IPS DF 4.7 (cell line): ENCODE data around the gene NEURL4.
"Not testable (repeated sequence)": the region's sequence is repeated elsewhere in the genome, so short reads cannot be mapped to it uniquely, and the experiment has no call there.

Experiments
- DNase-seq: peaks from one replicate; pipeline ENCODE4 v3.0.0-alpha.2; 2013; ENCODE audit warnings: low spot score; ENCODE audit errors: extremely low read depth

The NEURL4 gene

DNA sequence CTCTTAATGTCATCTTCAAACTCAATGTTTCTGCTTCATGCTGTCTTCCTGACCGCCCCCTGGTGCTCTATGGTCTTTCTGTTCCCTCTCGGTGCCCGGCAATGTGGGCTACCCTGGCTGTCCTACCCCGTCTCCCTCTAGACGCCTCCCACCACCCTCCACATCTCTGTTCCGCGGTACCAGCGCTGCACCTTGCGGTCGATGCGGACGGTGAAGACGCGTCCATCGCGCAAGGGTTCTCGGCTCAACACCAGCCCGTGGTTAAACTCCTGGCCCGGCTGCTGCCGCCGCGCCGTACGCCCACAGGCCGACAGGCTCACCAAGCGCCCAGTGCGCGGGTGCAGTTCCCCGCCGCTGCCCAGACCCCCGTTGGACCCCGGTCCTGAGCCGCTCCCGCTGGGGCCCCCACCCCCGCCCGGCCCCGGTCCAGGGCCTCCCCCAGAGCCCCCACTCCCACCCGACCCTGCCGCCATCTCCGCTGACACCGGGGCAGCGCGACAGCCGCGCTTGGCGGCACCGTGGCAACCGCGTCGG lies at the start of gene NEURL4:
NEURL4 (minus strand) TSS at position 496 of the 534 bp plus-strand sequence; CDS start at position 473, 23 bp downstream.
- DNase-seq: no peak

DNA sequence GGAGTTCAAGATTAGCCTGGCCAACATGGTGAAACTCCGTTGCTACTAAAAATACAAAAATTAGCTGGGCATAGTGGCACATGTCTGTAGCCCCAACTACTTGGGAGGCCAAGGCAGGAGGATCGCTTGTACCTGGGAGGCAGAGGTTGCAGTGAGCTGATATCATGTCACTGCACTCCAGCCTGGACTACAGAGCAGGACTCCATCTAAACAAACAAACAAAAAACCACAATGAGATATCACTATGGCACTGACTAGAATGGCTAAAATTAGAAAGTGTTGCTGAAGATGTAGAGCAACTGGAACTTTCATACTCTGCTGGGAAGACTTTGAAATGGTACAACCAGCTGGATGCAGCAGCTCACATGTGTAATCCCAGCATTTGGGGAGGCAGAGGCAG lies 45.2 kb upstream of the NEURL4 start:
- DNase-seq: no peak

DNA sequence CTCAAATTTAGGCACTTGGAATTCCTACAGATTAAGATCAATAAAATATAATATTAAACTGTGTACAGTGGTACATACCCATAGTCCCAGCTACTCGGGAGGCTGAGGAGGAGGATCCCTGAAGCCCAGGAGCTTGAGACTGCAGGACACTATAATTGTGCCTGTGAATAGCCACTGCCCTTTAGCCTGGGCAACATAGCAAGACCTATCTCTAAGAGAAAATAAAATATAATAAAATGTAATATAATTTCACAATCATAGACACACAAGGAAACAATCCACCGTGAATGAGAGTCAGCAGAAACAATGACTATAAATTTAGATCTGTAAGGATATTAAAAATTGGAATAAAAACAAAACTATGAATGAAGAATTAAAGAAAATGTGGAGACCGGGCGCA lies 41.7 kb upstream of the NEURL4 start:
- no peak for DNase-seq

DNA sequence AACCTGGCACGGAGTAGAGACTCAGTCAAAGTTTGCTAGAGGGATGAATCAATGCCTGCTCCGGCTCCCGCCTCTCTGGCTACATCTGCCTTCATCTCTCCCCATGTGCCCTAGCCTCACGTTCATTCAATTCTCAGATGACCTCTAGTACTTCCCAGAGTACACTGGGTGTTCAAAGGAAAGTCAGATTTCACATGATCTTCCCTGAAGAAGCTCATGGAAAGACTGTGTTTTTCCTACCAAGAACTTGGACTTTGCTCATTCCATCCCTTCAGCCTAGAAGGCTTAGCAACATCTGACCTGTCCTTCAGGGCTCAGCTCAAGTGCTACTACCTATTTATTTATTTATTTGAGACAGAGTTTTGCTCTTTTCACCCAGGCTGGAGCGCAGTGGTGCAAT lies 40.7 kb upstream of the NEURL4 start:
- no peak for DNase-seq

DNA sequence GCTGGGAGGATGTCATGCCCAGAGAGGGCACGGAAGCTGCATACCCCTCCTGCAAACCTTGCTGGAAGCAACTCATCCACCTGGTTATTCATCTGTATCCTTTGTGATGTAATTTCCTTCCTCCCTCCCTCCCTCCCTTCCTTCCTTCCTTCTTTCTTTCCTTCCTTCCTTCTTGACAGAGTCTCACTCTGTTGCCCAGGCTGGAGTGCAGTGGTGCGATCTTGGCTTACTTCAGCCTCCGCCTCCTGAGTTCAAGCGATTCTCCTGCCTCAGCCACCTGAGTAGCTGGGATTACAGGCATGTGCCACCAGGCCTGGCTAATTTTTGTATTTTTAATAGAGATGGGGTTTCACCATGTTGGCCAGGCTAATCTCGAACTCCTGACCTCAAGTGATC lies 39.5 kb upstream of the NEURL4 start:
- DNase-seq: not testable (repeated sequence)

DNA sequence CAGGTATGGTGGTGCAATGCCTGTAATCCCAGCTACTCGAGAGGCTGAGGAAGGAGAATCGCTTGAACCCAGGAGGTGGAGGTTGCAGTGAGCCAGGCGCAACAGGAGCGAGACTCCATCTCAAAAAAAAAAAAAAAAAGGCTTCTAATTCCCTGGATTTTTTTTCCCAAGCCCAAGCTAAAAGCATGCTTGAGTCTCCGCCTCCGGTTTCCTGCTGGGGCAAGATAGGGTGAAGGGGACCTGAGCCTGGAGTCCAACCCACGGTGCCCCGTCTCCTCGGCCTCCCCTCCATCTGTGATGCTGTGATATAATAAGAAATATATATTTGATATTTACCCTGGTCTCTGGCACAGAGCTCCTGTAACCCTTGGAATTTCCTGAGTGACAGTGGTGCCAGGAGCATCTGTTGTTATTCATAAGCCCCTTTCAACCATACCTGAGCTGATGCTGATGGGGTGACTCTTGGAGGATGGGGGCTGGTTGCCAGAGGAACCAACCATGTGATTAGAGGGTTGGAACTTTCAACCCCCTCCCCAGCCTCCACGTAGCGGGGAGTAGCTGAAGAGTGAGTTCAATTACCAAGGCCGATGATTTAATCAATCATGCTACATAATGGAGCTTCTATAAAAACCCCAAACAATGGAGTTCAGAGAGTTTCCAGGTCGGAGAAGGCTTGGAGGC lies 38.9 kb upstream of the NEURL4 start:
- no peak for DNase-seq

DNA sequence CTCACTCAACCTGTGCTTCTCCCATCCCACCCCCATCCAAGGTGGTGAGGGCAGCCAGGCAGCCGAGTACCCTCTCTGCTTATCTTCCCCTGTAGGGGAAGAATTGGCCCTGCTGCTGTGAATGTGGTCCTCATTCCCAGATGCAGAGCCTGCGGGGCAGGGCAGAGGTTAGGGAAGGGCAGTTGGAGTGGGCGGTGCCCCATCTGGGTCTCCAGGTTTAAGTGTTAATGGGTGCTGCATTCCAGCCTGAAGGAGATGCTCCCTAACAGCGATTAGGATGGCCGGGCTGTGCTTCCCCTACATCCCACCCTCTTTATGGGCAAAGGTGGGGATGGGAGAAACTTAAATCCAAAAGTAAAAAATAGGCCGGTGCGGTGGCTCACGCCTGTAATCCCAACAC lies 37.9 kb upstream of the NEURL4 start:
- no peak for DNase-seq

DNA sequence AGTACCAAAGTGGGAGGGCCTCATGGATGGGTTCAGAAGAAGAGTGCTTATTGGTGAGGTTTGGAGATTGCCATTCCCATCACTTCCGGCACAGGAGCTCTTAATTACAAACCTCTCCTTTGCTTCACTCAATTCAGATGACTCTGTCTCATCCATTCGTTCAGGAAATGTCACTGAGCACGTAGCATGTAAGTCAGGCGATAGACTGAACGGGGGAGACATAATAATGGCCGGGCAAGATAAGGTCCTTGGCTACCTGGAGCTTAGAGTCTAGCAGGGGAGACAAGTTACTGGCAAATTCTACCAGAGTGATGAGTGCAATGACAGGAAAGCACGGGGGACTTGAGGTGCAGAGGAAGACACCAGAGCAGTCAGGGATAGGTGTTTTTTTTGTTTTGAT lies 36.8 kb upstream of the NEURL4 start:
- not testable (repeated sequence) for DNase-seq

DNA sequence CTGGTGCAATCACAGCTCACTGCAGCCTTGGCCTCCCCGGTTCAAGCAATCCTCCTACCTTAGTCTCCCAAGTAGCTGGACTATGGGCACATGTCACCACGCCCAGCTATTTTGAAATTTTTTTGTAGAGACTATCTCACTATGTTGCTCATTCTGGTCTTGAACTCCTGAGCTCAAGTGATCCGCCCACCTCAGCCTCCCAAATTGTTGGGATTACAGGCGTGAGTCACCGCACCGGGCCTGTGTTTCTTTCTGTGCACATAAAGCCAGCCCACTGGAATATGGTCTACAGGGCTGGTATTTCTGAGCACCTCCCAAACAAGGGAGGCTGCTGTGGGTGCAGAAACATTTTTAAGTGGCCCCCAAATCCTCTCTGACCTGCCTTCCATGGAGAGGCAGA lies 34.2 kb upstream of the NEURL4 start:
- DNase-seq: no peak

DNA sequence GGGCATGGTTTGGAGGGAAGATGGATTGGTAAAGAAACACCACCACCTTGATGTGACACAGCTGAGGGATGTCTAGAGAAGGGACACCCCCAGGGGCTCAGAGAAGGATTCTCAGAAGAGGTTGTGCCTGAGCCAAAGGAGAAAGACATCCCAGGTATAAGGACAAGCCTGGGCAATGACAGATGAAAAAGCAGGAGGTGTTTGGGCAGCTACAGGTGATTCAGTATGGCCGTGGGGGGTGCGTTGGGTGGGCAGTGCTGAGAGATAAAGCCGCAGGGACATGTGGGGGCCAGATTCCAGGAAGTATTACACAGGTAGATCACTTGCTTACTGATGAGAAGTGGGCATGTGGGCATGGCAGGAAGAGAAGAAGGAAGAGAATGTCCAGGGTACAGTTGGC lies 32.8 kb upstream of the NEURL4 start:
- DNase-seq: no peak

DNA sequence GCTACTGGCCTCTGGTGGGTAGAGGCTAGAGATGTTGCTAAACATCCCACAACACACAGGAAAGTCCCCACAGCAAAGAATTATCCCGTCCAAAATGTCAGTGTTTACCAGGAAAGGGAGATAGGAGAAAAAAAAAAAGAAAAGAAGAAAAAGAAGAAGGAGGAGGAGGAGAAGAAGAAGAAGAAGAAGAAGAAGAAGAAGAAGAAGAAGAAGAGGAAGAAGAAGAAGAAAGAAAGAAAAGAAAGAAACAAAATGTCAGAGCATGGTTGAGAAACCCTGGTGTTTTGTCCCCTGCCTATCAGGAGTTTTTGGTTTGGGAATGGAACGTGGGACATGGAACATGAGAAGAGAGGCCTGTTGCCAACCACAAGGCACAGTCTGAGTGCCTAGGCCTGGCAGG lies 28.2 kb upstream of the NEURL4 start:
- DNase-seq: no peak

DNA sequence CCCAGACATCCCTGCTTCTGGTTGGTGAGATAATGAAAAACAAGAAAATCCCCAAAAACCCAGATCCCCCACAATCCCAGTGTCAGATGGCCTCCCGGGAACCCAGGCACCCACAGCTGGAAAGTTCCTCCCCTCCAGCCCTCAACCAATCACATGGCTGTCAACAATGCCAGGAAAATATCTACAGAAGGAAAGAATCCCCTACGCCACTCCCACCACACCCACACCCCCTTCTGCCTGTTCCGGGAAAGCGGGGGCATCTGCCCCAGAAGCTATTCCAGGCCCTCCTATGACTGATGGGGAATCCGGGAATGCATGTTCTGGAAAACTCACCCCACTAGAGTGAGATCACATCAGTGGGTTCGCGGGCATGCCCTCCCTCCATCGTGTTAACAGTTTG lies 27.6 kb upstream of the NEURL4 start:
- no peak for DNase-seq

DNA sequence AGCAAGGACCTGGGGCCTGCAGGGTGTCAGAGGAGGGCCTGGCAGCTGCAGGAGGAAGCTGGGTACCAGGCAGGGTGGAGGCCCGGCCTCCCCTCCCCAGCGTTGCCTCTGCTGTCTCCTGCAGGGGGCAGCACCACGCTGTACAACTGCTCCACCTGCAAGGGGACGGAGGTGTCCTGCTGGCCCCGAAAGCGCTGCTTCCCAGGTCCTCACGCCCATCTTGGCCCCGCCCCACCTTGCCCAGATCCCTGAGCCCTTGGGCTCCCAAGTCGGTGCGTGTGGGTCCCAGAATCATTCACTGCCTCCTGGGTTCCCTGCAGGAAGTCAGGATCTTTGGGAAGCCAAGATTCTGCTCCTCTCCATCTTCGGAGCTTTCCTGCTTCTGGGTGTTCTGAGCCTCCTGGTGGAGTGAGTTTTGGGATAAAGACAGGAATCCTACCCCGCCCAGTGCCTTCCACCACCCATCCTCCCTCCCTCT lies 27.0 kb upstream of the NEURL4 start:
- peak; percentile 76 for DNase-seq

DNA sequence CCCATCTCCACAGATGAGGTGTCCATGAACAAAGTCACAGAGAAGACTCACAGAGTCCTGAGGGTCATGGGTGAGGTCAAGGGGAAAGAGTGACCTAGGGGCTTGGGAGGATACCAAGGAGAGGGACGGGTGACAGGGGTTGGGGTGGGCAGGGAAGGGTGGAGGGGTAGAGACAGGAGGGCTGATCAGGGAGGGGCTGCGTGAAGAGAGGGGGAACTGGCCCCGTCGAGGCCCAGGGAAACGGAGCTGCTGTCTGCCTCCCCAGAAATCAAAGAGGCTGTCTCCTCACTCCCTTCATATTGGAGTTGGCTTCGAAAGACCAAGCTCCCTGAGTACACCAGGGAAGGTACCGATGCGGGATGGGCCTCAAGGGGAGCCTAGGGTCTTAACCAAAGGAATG lies 26.4 kb upstream of the NEURL4 start:
- DNase-seq: no peak

DNA sequence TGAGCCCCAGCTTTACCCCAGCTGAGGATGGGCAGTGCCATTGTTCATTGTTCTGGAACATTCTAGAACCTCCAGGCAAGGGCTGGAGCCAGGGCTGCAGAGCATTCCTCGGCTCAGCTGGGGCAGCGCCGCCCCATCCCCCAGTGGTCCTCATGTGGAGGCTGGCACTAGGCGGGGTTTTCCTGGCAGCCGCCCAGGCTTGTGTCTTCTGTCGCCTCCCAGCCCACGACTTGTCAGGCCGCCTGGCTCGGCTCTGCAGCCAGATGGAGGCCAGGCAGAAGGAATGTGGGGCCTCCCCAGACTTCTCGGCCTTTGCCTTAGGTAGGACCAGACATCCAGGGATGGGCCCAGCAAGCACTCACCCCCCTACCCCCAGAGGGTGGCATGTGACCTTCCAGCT lies 25.9 kb upstream of the NEURL4 start, which contains the start of gene TMEM95:
TMEM95 (plus strand) TSS at position 104 of the 400 bp plus-strand sequence; CDS start at position 153, 49 bp downstream.
- no peak for DNase-seq

DNA sequence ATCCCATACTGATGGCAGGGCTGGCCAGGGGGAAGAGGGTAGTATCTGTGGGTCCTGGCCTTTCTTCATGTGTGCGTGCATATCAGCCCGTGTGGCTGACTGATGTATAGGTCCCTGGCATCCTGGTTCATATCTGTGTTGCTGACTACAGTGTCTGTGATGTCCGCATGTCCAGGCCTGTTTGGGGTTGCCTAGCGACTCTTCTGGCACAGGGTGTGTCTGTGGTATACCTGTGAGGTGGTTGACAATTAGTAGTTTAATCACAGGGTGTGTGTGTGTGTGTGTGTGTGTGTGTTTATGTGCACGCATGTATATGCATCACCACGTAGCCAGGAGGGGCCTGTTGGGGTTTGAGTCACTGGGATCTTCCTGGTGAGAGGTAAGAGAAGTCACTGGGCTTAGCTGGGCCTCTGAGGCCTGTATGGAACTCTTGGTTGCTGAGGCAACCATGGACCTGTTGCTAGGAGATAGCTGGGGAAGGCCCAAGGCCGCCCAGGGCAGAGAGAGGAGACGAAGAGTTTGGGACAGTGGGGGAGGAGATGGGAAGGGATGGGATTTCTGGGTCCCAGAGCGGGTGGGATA lies 25.2 kb upstream of the NEURL4 start:
- no peak for DNase-seq

DNA sequence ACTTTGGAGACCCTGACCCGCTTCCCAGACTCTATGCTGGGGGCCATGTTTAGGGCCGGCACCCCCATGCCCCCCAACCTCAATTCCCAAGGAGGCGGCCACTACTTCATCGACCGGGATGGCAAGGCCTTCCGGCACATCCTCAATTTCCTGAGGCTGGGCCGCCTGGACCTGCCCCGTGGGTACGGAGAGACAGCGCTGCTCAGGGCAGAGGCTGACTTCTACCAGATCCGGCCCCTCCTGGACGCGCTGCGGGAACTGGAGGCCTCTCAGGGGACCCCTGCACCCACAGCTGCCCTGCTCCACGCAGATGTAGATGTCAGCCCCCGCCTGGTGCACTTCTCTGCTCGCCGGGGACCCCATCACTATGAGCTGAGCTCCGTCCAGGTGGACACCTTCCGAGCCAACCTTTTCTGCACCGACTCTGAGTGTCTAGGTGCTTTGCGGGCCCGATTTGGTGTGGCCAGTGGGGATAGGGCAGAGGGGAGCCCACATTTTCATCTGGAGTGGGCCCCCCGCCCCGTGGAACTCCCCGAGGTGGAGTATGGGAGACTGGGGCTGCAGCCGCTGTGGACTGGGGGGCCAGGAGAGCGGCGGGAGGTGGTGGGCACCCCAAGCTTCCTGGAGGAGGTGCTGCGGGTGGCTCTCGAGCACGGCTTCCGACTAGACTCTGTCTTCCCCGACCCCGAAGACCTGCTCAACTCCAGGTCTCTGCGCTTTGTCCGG lies 23.9 kb upstream of the NEURL4 start:
- DNase-seq: no peak

DNA sequence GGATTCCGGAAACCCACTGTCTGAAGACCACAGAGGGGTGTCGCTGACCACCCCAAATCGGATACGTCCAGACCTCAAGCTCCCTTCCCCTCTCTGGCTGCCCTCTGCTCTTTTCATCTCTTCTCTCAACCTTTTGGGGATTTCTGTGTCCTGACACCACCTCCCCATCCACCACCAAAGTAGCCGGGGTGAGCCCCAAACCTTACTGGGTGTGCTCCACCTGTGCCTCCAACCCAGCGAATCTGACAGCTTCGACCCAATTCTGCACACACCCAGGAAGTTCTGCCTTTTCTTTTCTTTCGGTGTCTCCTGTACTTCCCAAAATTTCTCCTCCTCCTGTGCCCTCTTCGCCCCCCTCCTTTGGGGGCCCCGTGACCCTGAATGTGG lies 23.4 kb upstream of the NEURL4 start:
- DNase-seq: no peak

DNA sequence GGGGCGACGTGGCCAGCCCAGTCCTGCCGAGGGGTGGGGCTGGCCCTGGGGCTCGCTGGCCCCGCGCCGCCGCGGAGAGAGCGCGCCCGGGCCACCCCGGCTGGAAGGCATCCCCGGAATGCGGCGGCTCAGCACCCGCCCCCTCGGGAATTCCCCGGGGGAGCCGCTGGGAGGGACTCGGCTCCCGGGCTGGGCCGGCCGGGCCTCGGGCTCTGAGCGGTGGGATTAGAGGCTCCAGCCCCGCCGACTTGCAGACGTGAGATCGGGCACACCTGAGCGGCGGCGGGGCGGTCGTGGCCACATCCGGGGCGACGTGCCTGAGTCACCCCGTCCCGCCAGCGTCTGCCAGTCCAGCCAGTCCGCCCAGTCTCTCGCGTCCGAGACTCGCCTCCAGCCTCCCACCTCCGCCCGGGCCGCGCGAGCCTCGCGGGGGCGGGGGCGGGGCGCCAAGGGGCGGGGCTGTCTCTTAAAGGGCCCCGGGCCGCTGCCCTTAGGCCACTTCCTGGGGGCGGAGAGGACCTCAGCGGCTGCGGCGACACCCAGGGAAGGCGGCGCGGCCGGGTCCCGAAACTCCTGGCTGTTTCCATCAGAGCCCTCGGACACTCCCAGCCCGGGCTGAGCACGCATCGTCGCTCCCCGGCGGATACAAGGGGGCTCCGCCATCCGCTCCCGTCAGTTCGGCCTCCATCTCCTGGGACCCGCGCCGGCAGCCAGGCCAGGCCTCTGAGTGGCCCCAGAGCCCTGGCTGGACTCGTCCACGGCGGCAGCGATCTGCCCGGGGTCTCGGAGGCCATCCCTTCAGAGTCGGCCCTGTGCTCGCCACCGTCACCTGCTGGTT lies 22.7 kb upstream of the NEURL4 start, which contains the start of gene KCTD11:
KCTD11 (plus strand) TSS at position 498 of the 838 bp plus-strand sequence.
- no peak for DNase-seq

DNA sequence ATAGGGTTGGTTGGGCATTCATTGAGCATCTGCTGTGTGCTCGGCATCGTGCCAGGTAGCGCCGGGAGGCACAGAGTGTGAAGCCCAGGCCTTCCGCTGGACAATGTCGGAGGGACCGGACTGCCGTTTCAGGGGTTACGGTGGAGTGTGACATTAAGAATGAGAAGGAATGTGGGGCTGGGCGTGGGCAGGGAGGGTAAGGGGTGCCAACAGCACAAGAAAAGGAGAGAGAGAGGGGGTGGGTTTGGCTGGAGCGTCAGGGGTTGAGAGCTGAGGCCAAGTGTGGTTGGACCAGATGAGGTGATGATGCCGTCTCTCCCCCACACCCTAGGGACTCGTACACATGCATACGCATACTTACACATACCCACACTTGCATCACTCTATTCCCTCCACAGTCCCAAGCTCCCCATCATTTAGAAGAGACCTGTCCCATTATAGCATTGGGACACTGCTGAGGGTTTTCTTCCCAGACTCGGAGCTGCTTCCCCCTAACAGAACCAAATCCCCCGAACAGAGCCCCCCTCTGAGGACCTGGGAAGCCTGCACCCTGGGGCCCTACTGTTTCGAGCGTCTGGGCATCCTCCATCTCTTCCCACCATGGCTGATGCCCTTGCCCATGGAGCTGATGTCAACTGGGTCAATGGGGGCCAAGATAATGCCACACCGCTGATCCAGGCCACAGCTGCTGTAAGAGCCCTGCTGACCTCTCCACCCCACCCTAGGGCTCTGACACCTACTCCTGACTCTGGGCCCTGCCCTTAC lies 19.5 kb upstream of the NEURL4 start:
- no peak for DNase-seq
